COLO668 (cell line): ENCODE results near the gene PLCL2.

Source experiments
- DNase-seq: peaks from one replicate; lab custom pipeline; 2025; ENCODE audit not compliant: unreplicated experiment; lab: John Stamatoyannopoulos, UW

PLCL2 gene

DNA sequence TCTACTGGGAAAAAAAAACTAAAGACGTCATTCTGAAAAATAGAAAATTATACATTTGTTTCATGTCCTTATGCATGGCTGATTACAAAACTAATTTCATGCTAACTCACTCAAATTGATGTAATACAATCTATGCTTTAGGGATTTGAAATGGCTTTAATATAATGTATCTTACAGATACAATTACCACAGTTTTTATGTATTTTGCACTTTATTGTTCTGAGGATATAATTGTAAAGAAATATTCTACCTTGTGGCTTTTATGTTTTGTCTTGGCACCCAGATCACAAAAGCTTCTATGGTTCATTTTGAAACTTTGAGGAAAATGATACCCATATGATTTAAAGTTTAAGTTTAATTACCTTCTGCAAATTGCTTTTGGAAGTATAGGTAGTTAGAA, 122.5 kb downstream of the PLCL2 start:
- DNase-seq = no peak

DNA sequence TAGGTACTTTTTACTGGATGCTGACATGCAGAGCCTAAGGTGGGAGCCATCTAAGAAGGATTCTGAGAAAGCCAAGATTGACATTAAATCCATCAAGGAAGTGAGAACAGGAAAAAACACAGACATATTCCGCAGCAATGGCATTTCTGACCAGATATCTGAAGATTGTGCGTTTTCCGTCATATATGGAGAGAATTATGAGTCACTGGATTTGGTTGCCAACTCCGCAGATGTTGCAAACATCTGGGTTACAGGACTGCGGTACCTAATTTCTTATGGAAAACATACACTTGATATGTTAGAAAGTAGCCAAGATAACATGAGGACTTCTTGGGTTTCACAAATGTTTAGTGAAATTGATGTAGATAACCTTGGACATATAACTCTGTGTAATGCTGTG, 125.1 kb downstream of the PLCL2 start:
- no peak for DNase-seq

- DNase-seq = no peak
Observed at GRCh38 chr3:17011728-17012338, 127.1 kb downstream of the PLCL2 start.

DNA sequence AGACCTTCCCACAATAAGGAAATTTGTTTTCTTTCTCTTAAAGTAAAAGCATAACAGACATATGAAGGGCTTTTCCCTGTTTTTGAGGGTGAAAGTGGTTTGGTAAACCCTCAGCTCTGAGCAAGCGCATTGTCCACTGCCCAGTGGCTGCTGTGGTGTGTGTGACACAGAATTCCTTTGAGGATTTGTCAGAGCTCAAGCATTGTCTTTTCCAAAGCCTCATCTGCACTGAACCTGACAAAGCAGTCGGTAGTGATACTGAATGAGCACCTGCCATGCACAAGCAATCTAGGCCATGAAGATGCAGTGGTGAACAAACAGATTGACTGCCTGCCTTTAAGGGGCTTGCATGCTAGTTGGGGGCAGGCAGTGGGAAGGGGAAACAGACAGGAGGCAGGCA, 128.3 kb downstream of the PLCL2 start:
- DNase-seq = no peak

GRCh38 chr3:17013571-17013970, 128.8 kb downstream of the PLCL2 start:
- no peak for DNase-seq

DNA sequence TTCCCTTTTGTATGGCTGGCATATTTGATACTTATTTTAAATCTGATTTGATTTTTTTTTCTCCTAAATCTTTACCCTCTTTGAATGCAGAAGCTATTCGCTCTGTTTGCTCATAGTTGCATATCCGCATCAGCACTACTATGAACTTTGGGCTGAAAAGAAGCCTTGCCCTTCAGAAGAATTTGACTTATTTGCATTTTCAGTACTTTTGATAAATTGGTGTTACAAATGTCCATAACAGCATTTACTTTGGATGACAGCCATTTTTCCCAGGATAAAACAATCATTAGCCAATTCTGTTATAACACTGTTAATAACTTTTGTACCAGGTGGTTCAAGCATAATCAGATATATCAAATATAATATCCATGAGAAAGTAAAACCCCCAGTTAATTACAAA, 129.5 kb downstream of the PLCL2 start:
- DNase-seq = no peak

GRCh38 chr3:17014709-17015108, 130.0 kb downstream of the PLCL2 start:
- DNase-seq = no peak

GRCh38 chr3:17021614-17022013, 136.9 kb downstream of the PLCL2 start:
- DNase-seq = no peak

GRCh38 chr3:17023006-17023664, 138.4 kb downstream of the PLCL2 start:
- no peak for DNase-seq

DNA sequence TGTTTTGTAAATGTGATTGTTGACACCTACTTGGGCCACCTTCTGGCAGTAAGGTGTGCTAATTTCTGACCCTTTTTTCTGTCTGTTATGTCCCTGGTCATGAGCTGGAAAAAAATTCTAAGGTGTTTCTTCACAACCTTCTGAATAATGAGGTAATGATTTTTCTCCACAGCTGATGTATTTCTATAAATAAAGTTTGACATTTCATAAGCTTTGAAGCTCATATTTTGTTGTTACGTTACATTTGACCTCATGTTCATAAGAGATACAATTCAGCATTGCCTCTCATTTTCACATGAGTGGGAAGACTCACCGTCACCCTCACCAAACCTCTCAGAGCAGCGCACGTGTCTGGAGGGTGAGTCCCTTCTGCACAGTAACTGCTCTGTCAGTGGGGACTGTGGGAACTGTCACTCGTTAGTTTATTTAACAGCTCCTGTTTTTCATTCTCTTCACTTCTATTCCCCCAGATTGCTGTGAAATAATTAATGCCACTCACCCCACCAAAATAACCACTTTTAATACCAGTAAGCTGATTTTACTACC, 140.9 kb downstream of the PLCL2 start:
- no peak for DNase-seq

GRCh38 chr3:17027318-17027717, 142.6 kb downstream of the PLCL2 start:
- DNase-seq = no peak

GRCh38 chr3:17028363-17028762, 143.6 kb downstream of the PLCL2 start:
- no peak for DNase-seq

GRCh38 chr3:17030438-17030837, 145.7 kb downstream of the PLCL2 start:
- no peak for DNase-seq

DNA sequence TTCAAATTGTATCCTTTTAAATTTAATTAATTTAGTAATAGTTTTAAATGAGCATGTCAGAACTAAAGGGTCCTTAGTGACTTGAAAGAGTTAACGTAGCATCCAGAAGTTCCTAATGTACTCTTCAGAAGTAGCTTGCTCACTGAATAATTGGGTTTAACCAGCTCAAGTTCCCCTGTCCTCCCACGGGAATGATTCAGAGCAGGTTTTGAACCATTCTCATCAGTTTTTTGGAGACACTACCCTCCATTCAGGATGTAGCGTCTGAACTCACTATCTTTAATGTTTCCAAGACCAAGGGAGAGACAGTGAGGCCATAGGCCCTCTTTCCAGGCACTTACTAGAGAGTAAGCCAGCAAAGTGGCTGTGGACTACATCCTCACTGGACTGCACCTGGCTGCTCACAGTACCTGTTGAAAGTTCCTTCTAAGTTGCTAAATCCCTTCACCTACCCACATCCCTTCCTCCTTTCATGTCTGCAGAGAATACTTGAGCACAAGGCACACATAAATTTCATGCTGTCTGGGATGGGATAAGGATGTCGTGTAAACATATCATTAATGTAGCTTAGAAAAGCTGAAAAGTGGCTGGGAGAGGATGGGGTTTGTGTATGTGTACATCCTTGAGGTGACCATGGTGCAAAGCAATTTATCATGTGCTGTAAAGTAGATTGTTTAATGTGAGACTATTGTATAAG, 146.3 kb downstream of the PLCL2 start:
- DNase-seq = no peak

DNA sequence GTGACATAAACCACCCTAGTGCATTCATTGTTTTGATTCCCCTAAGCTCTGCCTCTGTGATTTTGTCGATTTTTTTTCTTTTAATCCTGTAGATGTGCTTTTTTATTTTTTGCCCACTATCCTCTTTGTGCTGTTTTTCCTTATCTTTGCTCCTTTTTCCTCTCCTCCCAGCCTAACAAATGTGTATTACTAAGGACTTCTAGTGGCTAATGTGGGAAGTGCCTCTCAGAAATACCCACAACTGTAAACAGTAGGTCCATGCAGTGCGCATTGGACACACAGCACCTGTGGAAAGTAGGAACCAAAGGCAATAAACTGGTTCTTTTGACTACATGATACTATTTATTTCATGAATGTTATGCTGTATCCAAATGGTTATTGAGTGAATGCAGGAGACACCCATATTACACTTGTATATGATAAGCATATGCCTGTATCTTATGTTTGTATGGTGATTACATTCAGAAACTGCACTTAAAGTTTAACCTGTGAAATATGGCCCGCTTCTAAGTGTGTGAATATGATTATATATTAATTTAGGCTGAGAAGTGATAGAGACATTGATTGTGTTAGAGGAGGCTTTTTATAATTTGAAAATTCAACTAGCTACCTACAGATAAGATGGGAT, 147.8 kb downstream of the PLCL2 start:
- DNase-seq = no peak

- DNase-seq = no peak
Observed at GRCh38 chr3:17033516-17034168, 148.9 kb downstream of the PLCL2 start.

GRCh38 chr3:17035033-17035432, 150.3 kb downstream of the PLCL2 start:
- no peak for DNase-seq

GRCh38 chr3:17035966-17036365, 151.2 kb downstream of the PLCL2 start:
- no peak for DNase-seq

DNA sequence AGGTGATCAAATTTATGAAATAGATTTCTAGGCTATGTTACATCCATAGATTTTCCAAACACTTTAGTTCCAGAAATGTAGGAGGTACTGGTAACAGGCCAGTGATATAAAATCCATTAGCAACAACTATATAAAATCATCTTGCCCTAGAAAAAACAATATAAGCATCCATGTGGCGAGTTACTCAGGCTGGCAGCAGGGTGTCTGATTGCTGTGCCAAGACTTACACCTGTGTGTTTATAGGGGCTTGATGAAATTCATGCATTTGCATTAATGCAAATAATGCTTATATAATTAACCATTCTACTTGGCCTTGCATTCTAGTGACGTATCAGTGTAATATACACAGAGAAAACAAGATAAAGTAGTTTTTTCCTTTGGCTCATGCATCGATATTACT, 153.4 kb downstream of the PLCL2 start:
- no peak for DNase-seq

DNA sequence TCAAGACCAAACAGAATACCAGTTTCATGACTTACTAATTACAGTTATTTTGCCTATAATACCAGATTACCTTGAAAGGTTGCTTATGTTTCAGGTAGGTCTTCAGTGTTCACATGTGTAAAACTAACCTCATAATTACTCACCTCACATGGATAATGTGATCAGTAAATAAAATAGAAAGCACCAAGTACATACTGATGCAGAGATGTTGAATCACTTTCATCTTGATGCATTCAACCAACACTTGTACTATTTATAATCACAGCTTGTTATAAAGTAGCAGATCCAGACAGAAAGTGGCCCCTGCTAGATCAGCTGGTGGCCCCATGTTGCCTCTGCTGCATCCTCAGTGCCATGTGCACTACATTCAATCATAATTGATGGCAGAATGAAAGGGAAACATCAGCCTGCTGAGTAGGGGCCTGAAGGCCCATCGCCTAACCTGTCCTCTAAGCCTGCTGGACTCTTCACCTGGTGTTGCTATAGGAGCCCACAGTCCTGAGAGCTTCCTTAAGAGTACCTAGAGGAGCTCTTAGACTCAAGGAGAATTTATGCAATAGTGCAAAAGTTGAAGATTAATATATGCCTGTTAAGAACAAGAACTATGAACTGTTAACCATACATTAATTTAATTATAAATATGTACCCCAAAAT, 154.3 kb downstream of the PLCL2 start:
- no peak for DNase-seq

DNA sequence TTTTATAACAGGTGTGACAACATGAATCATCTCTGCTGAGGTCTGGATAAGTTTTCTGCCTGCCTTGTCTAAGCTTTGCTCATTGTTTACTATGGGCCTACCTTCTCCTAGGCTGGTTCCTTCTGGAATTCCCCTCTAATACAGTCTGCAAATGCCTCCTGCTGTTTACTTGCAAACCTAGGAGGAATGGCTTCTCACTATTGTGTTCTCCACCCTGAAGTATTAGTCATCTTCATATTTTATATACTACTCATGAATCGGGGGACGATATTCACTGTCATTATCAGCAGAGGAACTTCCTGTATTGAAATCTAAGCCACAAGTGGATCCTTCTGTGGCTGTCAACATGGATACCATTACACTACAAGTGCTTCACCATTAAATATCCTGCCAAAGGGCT, 154.8 kb downstream of the PLCL2 start:
- DNase-seq = no peak
